ENCODE data around the gene ILK.

ILK gene

DNA sequence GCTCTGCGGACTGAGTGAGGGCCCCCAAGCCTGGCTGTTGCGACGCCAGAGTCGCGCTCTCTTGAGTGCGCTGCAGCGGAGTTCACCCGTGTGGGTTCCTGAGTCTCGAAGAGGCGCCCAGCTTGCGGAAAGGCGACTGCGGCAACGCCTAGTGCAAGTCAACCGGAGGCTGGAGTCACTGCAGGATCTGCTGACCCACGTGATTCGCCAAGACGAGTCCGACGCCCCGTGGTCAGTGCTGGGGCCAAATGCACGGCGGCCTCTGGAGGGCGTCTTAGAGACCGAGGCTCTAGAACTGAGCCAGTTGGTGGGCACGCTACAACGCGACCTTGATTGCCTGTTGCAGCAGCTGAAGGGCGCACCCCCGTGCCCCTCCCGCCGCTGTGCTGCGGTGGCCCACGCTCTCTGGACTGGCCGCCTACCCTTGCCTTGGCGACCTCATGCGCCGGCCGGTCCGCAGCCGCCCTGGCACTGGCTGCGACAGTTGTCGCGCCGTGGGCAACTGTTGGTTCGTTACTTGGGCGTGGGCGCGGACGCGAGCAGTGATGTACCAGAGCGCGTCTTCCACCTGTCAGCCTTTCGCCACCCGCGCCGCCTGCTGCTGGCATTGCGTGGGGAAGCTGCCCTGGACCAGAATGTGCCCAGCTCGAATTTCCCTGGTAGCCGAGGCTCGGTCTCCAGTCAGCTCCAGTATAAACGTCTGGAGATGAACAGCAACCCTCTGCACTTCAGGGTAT is 32.7 kb upstream of the ILK start:
- peak in 1 of 42 donors; percentile 37 for DNase-seq
- intact Hi-C loops (cut with DNase I) = no loop called here

DNA sequence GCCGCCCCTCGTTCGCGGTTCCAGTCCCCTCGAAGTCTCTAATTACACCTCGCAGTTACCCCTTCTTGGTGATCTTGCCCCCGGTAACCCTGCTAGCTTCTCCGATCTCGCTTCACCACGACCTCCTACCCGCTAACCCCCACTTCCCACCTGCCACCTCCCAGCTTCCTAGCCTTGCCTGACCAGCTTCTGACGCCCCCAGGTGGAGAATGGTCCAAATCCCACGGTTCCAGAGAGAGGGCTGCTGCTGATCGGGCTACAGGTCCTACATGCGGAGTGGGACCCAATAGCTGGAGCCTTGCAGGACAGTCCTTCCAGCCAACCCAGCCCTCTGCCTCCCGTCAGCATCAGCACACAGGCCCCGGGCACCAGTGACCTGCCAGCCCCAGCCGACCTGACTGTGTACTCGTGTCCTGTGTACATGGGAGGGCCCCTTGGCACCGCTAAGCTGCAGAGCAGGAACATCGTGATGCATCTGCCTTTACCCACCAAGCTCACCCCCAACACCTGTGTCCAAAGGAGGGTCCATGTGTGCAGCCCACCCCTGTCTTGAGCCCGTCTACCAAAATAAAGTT is 32.1 kb upstream of the ILK start:
- intact Hi-C loops (cut with DNase I) = no loop called here
- DNase-seq = peak in 1 of 42 donors; percentile 31

DNA sequence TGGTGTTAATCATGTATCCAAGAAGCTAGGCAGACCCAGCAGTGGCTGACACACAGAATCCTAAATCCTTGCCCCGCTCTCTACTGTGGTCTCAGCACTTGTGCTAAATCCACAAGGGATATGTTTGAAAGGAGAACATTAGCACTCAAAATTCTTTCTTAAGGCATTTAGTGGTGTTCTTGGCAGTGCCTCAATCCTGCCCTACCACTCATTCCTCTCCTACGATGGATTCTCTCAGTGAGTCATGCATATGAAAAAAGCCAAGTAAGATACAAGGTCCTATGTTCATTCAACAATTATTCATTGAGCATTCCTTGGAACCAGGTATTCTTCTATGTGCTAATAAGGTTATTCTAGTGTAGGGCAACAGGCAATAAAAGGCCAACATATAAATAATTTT is 31.4 kb upstream of the ILK start:
- intact Hi-C loops (cut with DNase I) = no loop called here
- DNase-seq = peak in 4 of 42 donors; percentile 29 to 56 (median 37)

DNA sequence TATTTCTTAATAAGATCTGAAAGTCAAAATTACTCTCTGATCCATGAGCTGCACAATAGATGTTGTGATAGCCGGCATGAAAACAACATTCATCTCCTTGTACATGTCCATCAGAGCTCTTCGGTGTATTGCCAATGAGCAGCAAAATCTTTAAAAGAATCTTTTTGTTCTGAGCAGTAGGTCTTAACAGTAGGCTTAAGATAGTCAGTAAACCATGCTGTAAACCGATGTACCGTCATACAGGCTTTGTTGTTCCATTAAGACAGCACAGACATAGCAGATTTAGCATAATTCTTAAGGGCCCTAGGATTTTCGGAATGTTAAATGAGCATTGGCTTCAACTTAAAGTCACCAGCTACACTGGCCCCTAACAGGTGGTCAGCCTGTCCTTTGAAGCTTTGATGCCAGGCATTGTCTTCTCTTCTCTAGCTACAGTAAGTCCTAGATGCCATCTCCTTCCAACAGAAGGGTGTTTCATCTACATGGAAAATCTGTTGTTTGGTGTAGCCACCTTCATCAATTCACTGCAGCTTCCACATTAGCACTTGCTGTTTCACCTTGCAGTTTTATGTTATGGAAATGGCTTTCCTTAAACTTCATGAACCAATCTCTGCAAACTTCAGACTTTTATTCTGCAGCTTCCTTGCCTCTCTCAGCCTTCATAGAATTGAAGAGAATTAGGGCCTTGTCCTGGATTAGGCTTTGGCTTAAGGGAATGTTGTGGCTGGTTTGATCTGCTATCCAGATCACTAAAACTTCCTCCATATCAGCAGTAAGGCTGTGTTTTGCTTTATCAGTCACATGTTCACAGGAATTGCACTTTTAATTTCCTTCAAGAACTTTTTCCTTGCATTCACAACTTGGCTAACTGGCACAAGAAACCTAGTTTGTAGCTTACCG is 28.5 kb upstream of the ILK start:
- intact Hi-C loops (cut with DNase I) = no loop called here

DNA sequence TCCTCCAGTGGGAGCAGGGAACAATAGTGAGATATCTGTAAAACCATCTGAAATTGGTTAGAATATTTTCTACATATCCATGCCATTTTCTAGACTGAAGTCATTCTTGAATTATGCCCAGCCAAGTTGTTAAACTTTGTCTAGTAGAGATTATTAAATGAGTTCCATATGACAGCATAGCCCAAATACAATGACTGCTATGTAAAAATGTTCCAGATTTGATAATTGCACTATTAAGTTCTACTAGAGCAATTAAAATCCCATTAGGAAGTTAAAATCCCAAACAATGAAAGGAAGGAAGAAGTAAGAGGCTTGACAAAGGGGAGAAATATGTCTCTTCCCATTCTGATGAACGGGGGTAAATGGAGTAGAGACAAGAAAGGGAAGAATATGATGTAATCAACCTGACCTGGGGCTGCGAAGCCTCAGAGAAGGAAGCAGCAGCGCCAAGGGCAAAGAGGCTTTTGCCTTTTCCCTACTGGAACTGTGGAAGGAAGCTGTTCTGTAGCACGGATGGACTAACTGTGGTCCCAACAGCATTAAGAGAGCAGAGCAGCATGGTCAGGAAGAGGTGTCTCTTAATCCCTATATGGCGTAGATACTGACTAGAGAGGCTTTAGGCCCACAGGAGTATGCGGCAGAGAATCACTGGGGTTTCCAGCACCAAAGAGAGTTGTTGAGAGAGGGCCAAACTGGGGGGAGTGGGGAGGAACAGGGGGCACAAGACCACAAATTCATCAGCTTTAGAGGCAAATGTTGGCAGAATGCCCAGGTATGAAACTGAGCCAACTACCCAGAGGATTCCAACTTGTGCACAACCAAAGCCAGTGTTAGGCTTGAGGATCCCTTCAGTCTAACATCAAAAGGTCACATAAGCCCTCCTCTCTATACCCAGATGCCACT is 26.9 kb upstream of the ILK start:
- intact Hi-C loops (cut with DNase I) = no loop called here

More for the DNA sequence above, 28.5 kb upstream of the ILK start:
- no peak for DNase-seq

DNA sequence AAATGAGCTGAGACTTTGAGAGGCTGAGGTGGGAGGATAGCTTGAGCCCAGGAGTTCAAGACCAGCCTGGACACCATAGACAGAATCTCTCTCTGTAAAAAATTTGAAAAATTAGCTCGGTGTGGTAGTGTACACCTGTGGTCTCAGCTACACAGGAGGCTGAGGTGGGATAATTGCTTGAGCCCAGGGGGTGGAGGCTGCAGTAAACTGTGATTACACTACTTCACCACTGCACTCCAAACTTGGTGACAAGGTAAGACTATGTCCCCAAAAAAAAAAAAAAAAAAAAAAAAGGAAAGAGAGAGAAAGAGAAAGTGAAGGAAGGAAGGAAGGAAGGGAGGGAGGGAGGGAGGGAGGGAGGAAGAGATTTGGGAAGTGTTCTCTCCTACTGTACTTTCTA is 25.4 kb upstream of the ILK start:
- intact Hi-C loops (cut with DNase I) = no loop called here
- no peak for DNase-seq

More for the DNA sequence above, 26.9 kb upstream of the ILK start:
- DNase-seq = peak; percentile 21 to 96 (median 88)

DNA sequence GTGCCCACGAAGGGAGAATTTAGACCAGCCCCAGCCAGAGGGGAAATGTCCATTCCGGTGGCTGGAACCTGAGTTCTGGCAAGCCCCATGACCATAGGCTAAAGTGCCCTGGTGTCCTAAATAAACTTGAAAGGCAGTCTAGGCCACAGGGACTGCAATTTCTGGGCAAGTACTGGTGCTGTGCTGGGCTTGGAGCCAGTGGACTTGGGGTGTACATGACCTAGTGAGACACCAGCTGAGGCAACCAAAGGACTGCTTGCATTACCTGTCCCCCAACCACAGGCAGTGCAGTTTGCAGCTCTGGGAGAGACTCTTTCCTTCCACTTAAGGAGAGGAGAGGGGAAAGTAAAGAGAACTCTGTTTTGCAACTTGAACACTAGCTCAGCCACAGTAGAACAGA is 23.9 kb upstream of the ILK start:
- peak in 2 of 42 donors; percentile 41 to 49 for DNase-seq
- intact Hi-C loops (cut with DNase I) = no loop called here

DNA sequence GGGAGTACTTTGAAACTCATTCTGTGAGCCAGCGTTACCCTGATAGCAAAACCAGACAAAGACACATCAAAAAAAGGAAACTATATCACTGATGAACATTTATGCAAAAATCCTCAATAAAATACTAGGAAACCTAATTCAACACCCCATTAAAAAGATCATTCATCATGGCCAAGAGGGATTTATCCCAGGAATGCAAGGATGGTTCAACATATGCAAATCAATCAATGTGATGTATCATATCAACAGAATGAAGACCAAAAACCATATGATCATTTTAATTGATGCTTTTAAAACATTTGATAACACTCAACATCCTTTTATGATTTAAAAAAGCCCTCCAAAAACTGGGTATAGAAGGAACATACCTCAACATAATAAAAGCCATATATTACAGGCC is 20.0 kb upstream of the ILK start:
- intact Hi-C loops (cut with DNase I) = no loop called here

DNA sequence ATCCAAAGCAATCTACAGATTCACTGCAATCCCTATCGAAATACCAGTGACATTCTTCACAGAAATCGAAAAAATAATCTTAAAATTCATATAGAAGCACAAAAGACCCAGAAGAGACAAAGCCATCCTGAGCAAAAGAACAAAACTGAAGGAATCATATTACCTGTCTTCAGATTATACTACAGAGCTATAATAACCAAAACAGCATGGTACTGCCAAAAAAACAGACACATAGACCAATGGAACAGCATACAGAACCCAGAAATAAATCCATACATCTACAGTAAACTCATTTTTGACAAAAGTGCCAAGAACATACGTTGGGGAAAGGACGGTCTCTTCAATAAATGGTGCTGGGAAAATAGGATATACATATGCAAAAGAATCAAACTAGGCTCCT is 19.0 kb upstream of the ILK start:
- intact Hi-C loops (cut with DNase I) = no loop called here
- DNase-seq = no peak

More for the DNA sequence above, 20.0 kb upstream of the ILK start:
- no peak for DNase-seq

DNA sequence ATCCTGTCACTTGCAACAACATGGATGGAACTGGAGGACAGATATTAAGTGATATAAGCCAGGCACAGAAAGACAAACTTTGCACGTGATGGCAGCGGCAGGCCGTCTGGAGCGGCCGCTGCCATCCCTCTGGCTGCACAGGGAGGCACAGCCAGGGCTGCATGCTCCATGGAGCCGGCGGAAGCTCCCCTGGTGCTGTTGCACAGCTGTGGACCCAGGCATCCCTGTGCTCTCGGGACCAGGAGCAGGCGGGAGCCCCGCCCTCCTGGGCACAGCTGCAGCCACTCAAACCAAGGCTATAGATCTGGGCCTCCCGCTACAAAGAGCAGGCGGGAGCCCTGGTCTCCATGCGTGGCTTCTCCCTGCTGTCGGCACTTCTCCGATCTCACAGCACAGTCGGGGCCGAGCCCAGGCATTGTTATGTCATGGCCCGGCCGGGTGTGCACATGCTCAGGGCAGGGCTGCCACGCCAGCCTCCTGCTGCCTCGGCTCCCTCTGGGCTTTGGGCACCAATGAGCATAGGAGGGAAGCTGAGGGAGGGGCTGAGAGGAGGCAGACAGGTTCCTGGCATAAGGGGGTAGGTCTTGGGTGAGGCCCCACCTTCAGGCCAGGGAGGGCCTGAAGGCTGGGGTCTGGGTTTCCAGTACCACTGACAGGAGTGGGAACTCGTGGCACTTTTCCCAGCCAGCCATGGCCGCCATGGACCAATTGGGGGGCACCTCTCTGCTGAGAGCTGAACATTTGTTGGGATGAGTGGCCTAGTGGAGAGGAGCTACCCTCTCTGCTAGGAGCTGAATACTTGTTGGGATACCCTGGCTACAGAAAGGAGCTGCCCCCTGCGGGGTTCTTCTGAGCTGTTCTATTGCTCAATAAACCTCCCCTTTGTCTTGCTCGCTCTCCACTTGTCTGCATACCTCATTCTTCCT is 16.9 kb upstream of the ILK start:
- DNase-seq = peak in 29 of 42 donors; percentile 19 to 82 (median 55)
- intact Hi-C loops (cut with DNase I) = no loop called here

DNA sequence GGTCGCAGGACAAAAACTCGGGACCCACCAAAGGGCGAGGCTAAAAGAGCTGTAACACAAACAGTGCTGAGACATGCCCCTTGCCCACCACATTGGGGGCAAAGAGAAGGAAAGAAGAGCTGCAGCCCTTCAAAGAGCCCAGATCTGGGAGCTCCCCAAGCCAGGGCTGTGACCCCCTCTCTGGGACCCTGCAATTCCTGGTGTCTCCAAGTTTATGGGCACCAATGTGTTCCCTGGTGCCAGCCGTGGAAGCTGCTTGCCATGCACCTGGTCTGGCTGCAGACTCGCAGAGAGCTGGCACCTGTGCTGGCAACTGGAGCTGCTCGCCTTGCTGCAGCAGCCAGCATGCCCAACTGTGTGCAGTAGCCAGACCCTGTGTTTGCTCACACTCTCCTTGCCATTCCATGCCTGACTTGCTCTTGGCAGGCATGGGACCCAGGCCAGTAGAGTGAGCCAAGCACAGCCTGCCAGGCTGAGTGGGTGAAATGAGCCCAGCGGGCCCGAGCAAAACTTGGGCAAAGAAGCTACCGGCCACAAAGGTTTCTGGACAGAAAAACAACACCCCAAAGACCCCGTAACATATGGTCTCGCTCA is 16.1 kb upstream of the ILK start:
- intact Hi-C loops (cut with DNase I) = no loop called here
- peak in 23 of 42 donors; percentile 38 to 75 (median 52) for DNase-seq

DNA sequence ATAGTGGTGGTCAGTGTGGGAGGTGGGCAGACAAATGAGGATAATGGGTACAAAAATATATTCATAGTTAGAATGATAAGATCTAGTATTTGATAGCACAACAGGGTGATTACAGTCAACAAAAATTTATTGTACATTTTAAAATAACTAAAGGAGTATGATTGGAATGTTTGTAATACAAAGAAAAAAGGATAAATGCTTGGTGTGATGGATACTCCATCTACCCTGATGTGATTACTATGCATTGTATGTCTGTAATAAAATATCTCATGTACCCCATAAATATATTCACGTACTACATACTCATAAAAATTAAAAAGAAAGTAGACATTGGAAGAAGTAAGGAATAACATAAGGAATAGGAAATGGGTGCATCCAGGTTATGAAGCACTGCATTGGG is 15.6 kb upstream of the ILK start:
- intact Hi-C loops (cut with DNase I) = no loop called here
- DNase-seq = no peak

DNA sequence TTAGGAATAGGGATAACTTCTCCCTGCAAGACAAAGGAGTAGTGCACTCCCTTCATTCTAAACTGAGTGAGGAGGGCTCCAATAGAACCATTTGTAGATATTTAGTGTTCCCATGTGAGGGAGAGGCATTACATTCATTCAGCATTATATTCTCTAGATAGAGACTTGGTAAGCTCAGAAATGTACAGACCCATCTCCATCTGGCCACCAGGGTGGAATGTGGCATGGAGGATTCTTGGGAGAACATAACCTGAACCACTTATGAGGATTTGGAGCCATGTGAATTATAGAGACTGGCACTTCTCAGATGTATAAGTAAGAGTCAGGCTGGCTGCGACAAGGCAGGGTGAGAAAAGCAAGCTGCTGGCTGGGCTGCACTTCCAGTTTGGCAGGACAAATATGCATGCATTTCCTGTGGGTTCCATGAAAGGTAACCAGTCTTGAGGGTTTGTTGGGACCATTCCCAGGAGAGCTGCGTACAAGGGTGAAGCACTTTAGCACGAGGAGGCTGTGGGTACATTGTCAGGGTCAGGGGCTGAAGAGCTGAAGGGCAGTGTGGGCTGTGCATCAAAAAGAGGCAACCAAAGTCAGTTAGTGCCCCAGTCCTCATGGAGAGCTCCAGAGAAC is 9.3 kb upstream of the ILK start:
- peak in 2 of 42 donors; percentile 3 to 8 for DNase-seq

DNA sequence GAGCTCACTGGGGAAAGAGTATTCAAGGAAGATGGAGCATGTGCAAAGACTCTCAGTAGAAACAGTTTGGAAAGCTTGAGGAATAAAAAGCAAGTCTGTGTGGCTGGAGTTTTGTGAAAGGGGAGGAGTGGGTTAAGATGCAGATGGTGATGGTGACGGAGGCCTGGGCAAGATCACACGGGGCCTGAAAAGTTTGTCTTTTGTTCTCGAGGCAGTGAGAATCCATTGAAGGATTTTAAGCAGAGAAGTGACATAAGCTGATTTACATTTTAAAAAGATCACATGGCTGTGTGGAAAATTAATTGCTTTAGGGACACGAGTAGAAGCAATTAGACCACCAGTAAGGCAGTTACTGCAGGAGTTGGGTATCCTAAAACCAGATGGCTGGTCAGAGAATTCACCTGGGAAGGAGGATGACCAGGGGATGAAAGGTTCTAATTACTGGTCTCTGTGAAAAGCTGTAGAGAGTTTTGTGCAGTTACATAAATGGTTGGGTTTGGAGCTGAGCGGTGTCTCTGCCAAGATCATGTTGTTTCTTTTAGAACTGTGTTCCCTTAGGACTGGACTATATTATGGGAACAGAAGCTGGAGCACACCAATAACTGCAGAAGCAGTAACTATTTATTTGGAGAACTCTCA is 7.2 kb upstream of the ILK start:
- peak in 7 of 42 donors; percentile 10 to 61 (median 35) for DNase-seq

More for the DNA sequence above, 9.3 kb upstream of the ILK start:
- intact Hi-C loops (cut with DNase I) = no loop called here

DNA sequence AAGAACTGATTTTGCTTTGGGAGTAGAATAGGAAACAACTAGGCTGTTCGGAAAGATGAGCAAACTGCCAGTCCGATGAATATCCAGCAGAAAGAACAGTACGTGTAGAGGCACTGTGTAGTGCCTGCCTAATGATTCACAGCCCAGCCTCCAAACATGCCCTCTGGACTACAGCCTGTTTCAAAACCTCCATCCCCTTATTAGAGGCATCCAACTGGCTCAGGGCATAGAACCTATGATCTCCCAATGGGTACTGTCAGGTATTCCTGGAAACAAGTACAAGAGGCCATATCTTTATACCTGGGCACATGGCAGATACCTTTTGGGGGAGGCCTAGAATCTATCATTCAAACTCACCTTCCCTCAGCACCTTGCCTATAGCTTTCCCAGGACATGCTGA is 5.0 kb upstream of the ILK start:
- peak in 1 of 42 donors; percentile 6 for DNase-seq
- intact Hi-C loops (cut with DNase I) = no loop called here

More for the DNA sequence above, 7.2 kb upstream of the ILK start:
- intact Hi-C loops (cut with DNase I) = no loop called here

DNA sequence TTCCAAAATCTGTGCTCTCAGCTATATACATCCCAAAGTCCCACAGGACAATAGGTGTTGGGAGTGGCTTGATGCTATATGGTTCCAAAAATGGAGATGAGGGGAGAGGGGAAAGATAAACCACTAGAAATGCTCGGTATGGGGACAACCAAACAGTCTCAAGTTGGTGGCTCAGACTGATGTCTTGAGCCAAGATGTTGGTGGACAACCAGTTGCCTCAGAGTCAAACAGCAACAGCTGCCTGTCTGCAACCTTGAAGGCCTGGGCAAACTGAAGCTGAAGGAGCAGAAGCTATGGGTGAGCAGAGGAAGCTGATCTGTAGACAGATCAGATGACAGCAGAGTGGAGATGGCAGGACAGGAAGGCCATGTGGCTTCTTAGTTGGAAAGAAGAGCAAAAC is 4.1 kb upstream of the ILK start:
- intact Hi-C loops (cut with DNase I) = no loop called here
- DNase-seq = peak in 2 of 42 donors; percentile 4 to 16
